Adipocyte (in vitro differentiated cells): ENCODE data around the gene METTL17.
"Not testable (repeated sequence)": the region's sequence is repeated elsewhere in the genome, so short reads cannot be mapped to it uniquely, and the experiment has no call there.

Experiments used
- DNase-seq: peaks from one replicate; pipeline ENCODE4 v3.0.0-alpha.2; 2015; ENCODE audit warnings: low read depth
- H3K27me3 ChIP-seq: replicated peaks from 2 replicates; pipeline ENCODE4 v1.7.0; 2013; ENCODE audit warnings: mild to moderate bottlenecking, low read length, moderate library complexity; ENCODE audit not compliant: control insufficient read depth, insufficient read depth
- H3K36me3 ChIP-seq: 2 replicates; pipeline ENCODE4 v1.7.0; 2013; ENCODE audit warnings: low read length, mild to moderate bottlenecking, moderate library complexity; ENCODE audit not compliant: control insufficient read depth, insufficient read depth, severe bottlenecking
- H3K4me1 ChIP-seq: 2 replicates; pipeline ENCODE4 v1.7.0; 2013; ENCODE audit warnings: mild to moderate bottlenecking, low read length, moderate library complexity; ENCODE audit not compliant: control insufficient read depth, insufficient read depth
- H3K4me3 ChIP-seq: 2 replicates; pipeline ENCODE4 v1.7.0; 2013; ENCODE audit warnings: mild to moderate bottlenecking, low read length, moderate library complexity
- H3K9ac ChIP-seq: 2 replicates; pipeline ENCODE4 v1.7.0; 2013; ENCODE audit warnings: mild to moderate bottlenecking, low read length, moderate library complexity
- H3K9me3 ChIP-seq: 2 replicates; pipeline ENCODE4 v1.7.0; 2013; ENCODE audit warnings: mild to moderate bottlenecking, low read length, moderate library complexity; ENCODE audit not compliant: control insufficient read depth

Gene METTL17

DNA sequence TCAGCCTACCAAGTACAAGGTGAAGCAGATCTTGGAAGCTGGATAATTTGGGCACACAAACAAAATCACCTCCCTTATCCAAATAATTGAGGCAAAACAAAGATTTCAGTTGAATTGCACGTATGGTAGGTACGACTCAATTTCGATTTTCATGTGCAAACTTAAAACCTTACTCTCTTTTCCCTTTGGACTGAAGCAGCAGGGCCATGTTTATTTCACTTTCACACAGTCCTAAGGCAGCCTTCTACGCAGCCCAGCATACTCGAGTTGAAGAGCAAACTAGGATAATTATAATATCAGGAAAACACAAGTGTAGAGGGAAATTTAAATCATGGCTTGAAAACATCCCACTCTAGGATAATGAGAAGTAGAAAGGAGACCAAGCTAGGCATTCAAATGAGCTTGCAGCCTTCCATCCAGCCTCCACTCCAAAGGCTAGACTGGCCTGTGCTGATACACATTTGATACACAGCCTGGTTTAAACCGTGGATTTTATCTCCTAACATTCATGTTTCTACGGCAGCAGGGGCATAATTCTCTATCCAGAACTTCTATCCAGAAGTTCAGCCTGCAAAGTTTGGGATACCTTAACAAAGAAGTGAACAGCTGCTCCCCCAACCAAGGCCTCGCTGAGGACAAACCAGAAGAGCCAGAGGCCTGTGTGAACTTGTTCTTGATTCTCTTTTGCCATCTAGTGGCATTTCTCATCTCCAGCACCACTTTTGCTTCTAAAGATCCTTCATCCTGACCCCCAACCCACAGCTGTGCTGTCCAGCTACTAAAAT, 50.0 kb downstream of the METTL17 start:
- H3K36me3 ChIP-seq = no peaks in the 10 kb centered on the region
- DNase-seq = peak; percentile 88
- no peaks in the 10 kb centered on the region for H3K9me3 ChIP-seq
- peaks cover 48% of the 10 kb centered on the region for H3K4me1 ChIP-seq
- peak overlapping the region; percentile 50 for H3K9ac ChIP-seq
- H3K27me3 ChIP-seq = no peaks in the 10 kb centered on the region
- H3K4me3 ChIP-seq = no peak overlapping the region

DNA sequence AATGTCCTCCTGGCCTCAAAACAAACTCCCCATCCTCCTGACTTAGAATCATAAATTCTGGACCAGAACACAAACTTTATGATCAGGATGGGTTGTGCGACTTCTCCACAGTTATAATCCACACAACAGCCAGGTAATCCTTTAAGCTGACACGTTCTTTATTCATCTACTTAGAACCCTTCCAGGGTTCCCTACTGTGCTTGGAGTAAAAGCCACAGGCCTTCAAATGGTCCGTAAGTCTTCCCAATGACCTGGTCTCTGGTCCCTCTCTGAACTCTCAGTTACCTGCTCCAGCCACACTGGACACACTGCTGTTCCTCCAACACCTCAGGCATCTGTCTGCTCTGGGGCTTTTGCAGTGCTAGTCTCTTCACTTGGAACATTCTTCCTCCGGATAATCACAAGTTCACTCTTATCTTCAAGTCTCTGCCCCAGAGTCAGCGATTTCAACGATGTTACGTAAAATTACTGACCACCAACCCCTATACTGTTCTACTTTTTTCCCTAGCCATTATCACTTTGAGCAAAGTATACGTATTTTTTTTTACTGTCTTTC, 50.7 kb downstream of the METTL17 start:
- no peaks in the 10 kb centered on the region for H3K27me3 ChIP-seq

DNA sequence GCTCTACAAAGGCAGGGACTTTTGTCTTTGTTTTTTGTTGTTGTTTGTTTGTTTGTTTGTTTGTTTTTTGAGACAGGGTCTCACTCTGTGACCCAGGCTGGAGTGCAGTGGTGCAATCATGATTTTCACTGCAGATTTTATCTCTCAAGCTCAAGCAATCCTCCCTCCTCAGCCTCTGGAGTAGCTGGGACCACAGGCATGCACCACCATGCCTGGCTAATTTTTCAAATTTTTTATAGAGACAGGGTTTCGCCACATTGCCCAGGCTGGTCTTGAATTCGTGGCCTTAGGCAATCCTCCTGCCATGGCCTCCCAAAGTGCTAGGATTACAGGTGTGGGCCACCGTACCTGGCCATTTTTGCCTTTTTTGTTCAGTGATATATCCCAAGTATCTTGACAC, 51.2 kb downstream of the METTL17 start:
- H3K9ac ChIP-seq, H3K36me3 ChIP-seq, H3K27me3 ChIP-seq, H3K9me3 ChIP-seq, H3K4me3 ChIP-seq: not testable (repeated sequence)
- peaks cover 50% of the 10 kb centered on the region for H3K4me1 ChIP-seq
- peak; percentile 25 for DNase-seq

More for the DNA sequence above, 50.7 kb downstream of the METTL17 start:
- Histone ChIP-seq H3K9me3 (no peaks in the 10 kb centered on the region), H3K4me1 (peaks cover 50% of the 10 kb centered on the region), H3K4me3 (no peak overlapping the region), H3K9ac (peak overlapping the region; percentile 50), H3K36me3 (no peaks in the 10 kb centered on the region)
- no peak for DNase-seq

DNA sequence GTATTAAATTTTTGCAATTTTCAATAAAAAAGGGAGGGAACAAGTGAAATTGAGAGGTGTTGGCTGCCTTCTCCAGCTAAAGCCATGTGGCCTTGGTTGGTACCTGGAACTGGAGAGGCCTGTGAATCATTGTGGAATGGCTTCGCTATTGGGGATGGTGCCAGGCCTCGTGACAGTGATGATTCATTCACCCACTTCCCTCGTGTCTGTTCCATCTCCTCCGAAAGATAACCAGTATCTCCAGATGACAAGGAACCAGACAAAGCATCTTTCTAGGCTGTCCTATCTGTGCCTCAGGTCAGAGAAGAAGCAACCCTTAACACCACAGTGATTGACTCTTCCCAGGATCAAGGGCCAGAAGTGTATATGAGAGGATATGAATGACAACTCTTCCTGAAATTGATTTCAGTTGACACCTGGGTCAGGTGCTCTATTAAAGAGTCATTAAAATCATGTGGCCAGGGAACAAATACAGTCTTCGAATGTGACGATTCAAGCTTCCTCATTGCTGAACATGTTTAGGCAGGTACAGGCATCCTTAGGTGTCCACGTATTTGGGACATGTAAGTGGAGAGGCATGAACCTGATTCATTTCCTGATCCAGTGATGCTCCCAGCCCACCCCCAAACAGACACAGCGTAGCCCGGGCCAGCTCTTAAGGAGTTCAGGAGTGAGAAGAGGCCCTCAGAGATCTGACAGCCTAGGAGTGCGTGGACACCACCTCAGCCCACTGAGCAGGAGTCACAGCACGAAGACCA, 52.1 kb downstream of the METTL17 start, which contains the start of gene RNASE7:
Gene RNASE7, plus strand, starts transcription at position 687 of the 758 bp plus-strand sequence. CDS start 631 bp downstream, outside the sequence.
- Histone ChIP-seq H3K9ac (no peak within 1 kb of the TSS), H3K36me3 (no peaks in the 10 kb centered on the region), H3K27me3 (no peaks in the 10 kb centered on the region), H3K9me3 (no peaks in the 10 kb centered on the region), H3K4me1 (peaks cover 50% of the 10 kb centered on the region), H3K4me3 (no peak within 1 kb of the TSS)
- DNase-seq = peak; percentile 21

DNA sequence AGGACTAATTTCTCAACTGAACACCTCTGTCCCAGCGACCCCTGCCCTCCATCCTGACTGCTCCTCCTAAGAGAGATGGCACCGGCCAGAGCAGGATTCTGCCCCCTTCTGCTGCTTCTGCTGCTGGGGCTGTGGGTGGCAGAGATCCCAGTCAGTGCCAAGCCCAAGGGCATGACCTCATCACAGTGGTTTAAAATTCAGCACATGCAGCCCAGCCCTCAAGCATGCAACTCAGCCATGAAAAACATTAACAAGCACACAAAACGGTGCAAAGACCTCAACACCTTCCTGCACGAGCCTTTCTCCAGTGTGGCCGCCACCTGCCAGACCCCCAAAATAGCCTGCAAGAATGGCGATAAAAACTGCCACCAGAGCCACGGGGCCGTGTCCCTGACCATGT, 53.1 kb downstream of the METTL17 start:
- H3K9me3 ChIP-seq = no peaks in the 10 kb centered on the region
- H3K36me3 ChIP-seq = no peaks in the 10 kb centered on the region
- no peak for DNase-seq
- H3K4me3 ChIP-seq = no peak overlapping the region
- no peak overlapping the region for H3K9ac ChIP-seq
- peaks cover 56% of the 10 kb centered on the region for H3K4me1 ChIP-seq
- H3K27me3 ChIP-seq = no peaks in the 10 kb centered on the region

DNA sequence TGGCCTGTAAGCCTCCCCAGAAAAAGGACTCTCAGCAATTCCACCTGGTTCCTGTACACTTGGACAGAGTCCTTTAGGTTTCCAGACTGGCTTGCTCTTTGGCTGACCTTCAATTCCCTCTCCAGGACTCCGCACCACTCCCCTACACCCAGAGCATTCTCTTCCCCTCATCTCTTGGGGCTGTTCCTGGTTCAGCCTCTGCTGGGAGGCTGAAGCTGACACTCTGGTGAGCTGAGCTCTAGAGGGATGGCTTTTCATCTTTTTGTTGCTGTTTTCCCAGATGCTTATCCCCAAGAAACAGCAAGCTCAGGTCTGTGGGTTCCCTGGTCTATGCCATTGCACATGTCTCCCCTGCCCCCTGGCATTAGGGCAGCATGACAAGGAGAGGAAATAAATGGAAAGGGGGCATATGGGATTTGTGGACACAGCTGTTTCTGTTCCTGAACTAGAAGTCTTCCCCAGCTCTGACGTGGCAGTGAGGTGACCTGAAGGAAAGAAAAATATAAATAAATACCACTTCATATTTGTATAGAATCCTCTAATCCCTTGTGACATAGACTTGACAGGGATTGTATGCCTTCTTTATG, 53.7 kb downstream of the METTL17 start:
- no peak for DNase-seq
- Histone ChIP-seq H3K4me1 (peaks cover 58% of the 10 kb centered on the region), H3K4me3 (no peak overlapping the region), H3K9me3 (no peaks in the 10 kb centered on the region), H3K27me3 (no peaks in the 10 kb centered on the region), H3K36me3 (no peaks in the 10 kb centered on the region), H3K9ac (no peak overlapping the region)

DNA sequence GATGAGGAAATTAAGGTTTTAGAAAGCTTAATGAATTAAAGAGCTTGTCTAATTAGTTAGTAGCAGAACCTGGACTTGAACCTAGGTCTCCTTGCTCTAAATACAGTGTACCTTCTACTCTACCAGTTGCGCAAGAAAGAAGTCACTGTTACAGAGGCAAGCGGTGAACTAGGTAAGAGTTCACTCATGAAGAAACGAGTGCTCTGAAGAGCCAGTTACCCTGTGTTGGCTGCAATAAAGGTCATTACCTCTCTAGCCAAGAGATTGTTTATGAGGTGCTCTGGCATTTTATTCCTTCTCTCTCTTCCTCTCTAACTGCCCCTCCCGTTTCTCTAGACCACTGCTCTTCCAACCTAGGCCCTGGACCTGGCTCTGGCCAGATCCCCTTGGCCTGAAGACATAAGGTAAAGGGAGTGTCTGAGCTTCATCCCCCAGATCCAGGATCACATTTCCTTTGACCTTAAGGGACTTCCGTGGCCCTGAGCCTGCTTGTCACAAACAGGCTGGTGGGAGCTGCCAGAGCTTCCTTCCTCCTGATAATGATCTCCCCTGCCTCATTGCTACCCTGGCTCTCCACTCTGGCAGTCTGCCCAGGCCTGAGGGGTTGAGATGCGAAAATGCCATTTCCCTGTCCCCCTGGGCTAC, 54.3 kb downstream of the METTL17 start:
- Histone ChIP-seq H3K9me3 (no peaks in the 10 kb centered on the region), H3K9ac (no peak overlapping the region), H3K4me1 (peaks cover 52% of the 10 kb centered on the region), H3K4me3 (no peak overlapping the region), H3K27me3 (no peaks in the 10 kb centered on the region), H3K36me3 (no peaks in the 10 kb centered on the region)
- no peak for DNase-seq
